ENCODE data around the gene OVOL3. TPM values are rescaled to one million over a fixed set of nuclear protein-coding genes. Genes with fewer than 3 reads are reported as not detected.
"Not testable (repeated sequence)": the region's sequence is repeated elsewhere in the genome, so short reads cannot be mapped to it uniquely, and the experiment has no call there.

OVOL3 gene
- total and polyA plus RNA-seq, 9 donors: not detected

DNA sequence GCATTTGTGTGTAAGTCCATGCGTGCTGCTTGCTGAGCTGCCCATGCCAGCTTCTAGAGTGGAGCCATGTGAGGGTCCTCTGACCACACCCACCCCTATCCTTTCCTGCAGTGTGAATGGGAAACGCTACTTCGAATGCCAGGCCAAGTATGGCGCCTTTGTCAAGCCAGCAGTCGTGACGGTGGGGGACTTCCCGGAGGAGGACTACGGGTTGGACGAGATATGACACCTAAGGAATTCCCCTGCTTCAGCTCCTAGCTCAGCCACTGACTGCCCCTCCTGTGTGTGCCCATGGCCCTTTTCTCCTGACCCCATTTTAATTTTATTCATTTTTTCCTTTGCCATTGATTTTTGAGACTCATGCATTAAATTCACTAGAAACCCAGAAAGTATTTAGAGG is 14.6 kb downstream of the OVOL3 start:
- Histone ChIP-seq H3K9me3 (no peaks in the 10 kb centered on the region), H3K4me3 (no peak overlapping the region), H3K36me3 (no peaks in the 10 kb centered on the region), H3K4me1 (ENCODE audit: insufficient read depth) (no peaks in the 10 kb centered on the region), H3K27ac (no peak overlapping the region), H3K27me3 (no peaks in the 10 kb centered on the region)
- TF ChIP-seq CTCF (IDR thresholded peaks at IDR 0.05) (no peak), POLR2A (IDR thresholded peaks at IDR 0.05) (no peak), EP300 (IDR thresholded peaks at IDR 0.05) (no peak)
- intact Hi-C loops (cut with DNase I): loop anchor here in 3 of 4 donors (5.0 kb wide), 1 partner anchor 47 kb away; no protein-coding TSS in a partner anchor
- 74 to 82% (median 76%) methylated on average over 9 of the region's 9 CpGs for WGBS, 3 donors
- no peak for DNase-seq

DNA sequence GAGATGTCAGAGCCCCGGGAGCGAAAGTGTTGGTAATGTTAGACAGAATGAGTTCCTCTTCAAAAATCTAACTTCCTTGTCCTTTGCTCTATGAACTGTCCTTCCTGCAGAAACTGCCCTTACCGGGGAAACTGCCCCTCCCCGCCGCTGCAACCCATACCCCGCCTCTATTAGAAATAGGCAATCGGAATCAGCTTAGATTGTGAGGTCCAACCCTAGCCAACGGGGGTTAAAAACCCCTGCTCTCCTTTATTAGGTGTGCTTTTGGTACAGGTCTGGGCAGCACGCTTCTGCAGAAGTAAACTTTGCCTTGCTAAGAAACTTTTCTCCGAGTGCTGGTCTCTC is 17.4 kb downstream of the OVOL3 start:
- no peak for DNase-seq
- TF ChIP-seq EP300 (IDR thresholded peaks at IDR 0.05) (no peak), CTCF (IDR thresholded peaks at IDR 0.05) (no peak)
- intact Hi-C loops (cut with DNase I): loop anchor here in 3 of 4 donors (5.0 kb wide), 1 partner anchor 44 kb away; no protein-coding TSS in a partner anchor
- H3K4me1 ChIP-seq (ENCODE audit: insufficient read depth): no peaks in the 10 kb centered on the region
- H3K4me3 ChIP-seq: peak overlapping the region; percentile 40
- WGBS, 3 donors: 9 to 12% (median 11%) methylated on average over 10 of the region's 10 CpGs
- no peaks in the 10 kb centered on the region for H3K36me3 ChIP-seq
- H3K27ac ChIP-seq: peak overlapping the region in 1 of 2 donors; percentile 73
- no peaks in the 10 kb centered on the region for H3K9me3 ChIP-seq
- H3K27me3 ChIP-seq: no peaks in the 10 kb centered on the region

GRCh38 chr19:36131221-36131620 is 20.3 kb downstream of the OVOL3 start:
- H3K4me1 ChIP-seq (ENCODE audit: insufficient read depth); H3K4me3 ChIP-seq; H3K27me3 ChIP-seq; H3K27ac ChIP-seq; H3K9me3 ChIP-seq; H3K36me3 ChIP-seq; intact Hi-C loops (cut with DNase I); DNase-seq: not testable (repeated sequence)
- whole genome bisulfite sequencing, 3 donors: 79 to 88% (median 82%) methylated on average over 6 of the region's 6 CpGs

DNA sequence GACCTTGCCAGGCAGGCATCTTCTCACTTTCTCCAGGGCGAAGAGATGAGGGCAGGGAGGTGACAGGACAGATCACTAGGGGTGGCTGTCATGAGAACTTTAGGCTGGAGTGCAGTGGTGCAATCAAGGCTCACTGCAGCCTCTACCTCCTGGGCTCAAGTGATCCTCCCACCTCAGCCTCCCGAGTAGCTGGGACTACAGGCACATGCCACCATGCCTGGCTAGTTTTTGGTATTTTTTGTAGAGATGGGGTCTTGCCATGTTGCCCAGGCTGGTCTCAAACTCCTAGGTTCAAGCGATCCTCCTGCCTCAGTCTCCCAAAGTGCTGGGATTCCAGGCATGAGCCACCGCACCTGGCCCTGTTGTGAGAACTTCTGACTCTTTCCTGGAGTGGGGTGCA is 23.9 kb downstream of the OVOL3 start:
- WGBS, 3 donors: 88 to 91% (median 90%) methylated on average over 4 of the region's 4 CpGs
- H3K27me3 ChIP-seq; H3K27ac ChIP-seq; H3K4me3 ChIP-seq; intact Hi-C loops (cut with DNase I); H3K36me3 ChIP-seq; DNase-seq; H3K9me3 ChIP-seq; H3K4me1 ChIP-seq (ENCODE audit: insufficient read depth): not testable (repeated sequence)

DNA sequence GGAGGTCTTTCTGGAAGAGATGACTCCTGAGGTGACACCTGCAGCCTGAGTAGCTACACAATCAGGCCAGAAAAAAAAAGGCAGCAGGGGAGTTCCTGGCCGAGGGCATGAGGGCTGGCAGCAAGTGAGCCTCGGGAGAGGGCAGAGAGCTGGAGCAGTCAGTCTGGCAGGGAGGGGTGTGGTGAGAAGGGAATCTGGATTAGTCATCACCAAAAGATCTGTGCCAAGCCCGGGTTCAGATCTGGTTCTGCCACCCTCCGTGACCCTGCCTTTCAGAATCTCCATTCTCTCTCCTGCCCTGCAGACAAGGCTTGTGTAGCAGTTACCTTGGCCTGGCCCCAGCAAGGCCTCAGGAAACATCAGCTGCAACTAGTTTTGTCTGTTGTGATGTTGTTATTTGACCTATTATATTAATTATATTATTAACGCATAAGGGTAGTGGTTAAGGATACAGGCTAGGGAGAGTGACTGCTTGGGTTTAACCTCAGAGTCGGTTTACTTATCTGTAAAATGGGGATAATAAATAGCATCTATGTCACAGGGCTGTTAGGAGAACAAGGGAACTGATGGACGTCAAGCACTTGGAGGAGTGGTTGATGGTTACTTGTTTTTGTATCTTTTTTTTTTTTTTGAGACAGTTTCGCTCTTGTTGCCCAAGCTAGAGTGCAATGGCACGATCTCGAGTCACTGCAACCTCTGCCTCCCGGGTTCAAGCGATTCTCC is 26.2 kb downstream of the OVOL3 start:
- Histone ChIP-seq H3K9me3 (no peaks in the 10 kb centered on the region), H3K4me3 (no peak overlapping the region), H3K27ac (no peak overlapping the region), H3K27me3 (no peaks in the 10 kb centered on the region), H3K4me1 (ENCODE audit: insufficient read depth) (peaks cover 6% of the 10 kb centered on the region), H3K36me3 (no peaks in the 10 kb centered on the region)
- peak in 2 of 5 donors; percentile 39 to 44 for DNase-seq
- intact Hi-C loops (cut with DNase I): no loop called here
- WGBS, 3 donors: 54 to 57% (median 54%) methylated on average over 12 of the region's 12 CpGs
- TF ChIP-seq CTCF (IDR thresholded peaks at IDR 0.05) (no peak), POLR2A (IDR thresholded peaks at IDR 0.05) (no peak), EP300 (IDR thresholded peaks at IDR 0.05) (no peak)
